Measurements from ENCODE around the gene UTP3.

DNA sequence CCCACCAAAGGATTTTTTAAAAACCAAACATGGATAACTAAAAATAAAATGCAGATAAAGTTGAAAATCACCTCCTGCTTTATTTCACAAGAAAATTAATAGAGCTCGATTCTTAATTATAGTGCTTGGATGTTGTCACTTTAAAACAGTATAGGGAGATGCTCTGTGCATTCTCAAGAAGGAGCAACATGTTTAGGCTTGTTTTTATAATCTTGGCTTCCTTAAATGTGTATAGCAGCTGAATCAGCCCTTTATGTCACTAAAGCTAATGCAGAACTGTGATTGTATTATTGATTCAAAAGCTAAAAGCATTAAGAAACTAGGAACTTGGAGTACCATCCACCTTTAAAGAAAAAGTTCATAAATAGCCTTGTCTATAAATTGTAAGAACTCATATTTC lies 12.9 kb downstream of the UTP3 start:
- TF ChIP-seq ELF1 (IDR thresholded peaks at IDR 0.05; ENCODE audit: borderline replicate concordance, low read depth) = no peak
- TF ChIP-seq, protein P1, sequence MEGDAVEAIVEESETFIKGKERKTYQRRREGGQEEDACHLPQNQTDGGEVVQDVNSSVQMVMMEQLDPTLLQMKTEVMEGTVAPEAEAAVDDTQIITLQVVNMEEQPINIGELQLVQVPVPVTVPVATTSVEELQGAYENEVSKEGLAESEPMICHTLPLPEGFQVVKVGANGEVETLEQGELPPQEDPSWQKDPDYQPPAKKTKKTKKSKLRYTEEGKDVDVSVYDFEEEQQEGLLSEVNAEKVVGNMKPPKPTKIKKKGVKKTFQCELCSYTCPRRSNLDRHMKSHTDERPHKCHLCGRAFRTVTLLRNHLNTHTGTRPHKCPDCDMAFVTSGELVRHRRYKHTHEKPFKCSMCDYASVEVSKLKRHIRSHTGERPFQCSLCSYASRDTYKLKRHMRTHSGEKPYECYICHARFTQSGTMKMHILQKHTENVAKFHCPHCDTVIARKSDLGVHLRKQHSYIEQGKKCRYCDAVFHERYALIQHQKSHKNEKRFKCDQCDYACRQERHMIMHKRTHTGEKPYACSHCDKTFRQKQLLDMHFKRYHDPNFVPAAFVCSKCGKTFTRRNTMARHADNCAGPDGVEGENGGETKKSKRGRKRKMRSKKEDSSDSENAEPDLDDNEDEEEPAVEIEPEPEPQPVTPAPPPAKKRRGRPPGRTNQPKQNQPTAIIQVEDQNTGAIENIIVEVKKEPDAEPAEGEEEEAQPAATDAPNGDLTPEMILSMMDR (IDR thresholded peaks at IDR 0.05 in 2 of 3, conservative IDR thresholded peaks at IDR 0.05 in 1 of 3; ENCODE audit: borderline replicate concordance in 1 of 3, insufficient read depth in 1 of 3, low read depth in 2 of 3, low read length in 2 of 3) = no peak
- no peak for TF ChIP-seq POLR2A (IDR thresholded peaks at IDR 0.05; ENCODE audit: borderline replicate concordance, extremely low read depth, insufficient read depth, insufficient read length)
- TF ChIP-seq EZH2 (IDR thresholded peaks at IDR 0.05) = no peak
- TF ChIP-seq, protein P2, sequence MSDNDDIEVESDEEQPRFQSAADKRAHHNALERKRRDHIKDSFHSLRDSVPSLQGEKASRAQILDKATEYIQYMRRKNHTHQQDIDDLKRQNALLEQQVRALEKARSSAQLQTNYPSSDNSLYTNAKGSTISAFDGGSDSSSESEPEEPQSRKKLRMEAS (IDR thresholded peaks at IDR 0.05) = no peak

All from HCT116 (cell line).